B cell (primary cell): ENCODE data around the gene STAMBPL1.

Source experiments
- EZH2 ChIP-seq: IDR thresholded peaks from 2 replicates; pipeline ENCODE4 v1.6.1; 2012; ENCODE audit warnings: borderline replicate concordance, low read depth, mild to moderate bottlenecking, moderate library complexity, low read length; ENCODE audit not compliant: insufficient read depth, poor library complexity, severe bottlenecking
- TF ChIP-seq, protein P1 (sequence below): fragments of 200-600 bp; IDR thresholded peaks from one replicate; pipeline ENCODE4 v1.8.0; 2022; ENCODE audit warnings: antibody characterized with exemption, mild to moderate bottlenecking

DNA sequence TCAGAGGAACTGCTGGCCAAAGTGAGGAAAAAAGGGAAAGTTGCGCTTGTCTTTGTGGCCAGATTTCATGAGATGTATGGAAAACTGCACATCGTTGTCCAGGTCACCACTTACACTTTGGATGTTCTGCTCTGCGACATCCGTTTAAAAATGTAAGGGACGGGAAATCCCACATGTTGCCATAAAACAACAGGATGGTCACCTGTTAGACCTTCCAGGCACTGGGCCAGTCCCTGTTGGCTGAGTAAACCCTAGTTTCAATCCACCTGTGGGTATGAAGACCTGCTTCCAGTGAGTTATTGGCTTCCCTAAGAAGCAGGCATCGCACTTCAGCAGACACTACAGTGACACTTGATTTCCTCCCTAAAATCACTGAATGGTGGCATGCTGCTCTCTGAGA is 2.7 kb upstream of the STAMBPL1 start:
- no peak for TF ChIP-seq EZH2
- TF ChIP-seq, protein P1, sequence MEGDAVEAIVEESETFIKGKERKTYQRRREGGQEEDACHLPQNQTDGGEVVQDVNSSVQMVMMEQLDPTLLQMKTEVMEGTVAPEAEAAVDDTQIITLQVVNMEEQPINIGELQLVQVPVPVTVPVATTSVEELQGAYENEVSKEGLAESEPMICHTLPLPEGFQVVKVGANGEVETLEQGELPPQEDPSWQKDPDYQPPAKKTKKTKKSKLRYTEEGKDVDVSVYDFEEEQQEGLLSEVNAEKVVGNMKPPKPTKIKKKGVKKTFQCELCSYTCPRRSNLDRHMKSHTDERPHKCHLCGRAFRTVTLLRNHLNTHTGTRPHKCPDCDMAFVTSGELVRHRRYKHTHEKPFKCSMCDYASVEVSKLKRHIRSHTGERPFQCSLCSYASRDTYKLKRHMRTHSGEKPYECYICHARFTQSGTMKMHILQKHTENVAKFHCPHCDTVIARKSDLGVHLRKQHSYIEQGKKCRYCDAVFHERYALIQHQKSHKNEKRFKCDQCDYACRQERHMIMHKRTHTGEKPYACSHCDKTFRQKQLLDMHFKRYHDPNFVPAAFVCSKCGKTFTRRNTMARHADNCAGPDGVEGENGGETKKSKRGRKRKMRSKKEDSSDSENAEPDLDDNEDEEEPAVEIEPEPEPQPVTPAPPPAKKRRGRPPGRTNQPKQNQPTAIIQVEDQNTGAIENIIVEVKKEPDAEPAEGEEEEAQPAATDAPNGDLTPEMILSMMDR, result no peak
